Activated naive CD4-positive, alpha-beta T cell treated with anti-CD3 and anti-CD28 coated beads for 36 hours (primary cell): Measurements from ENCODE around the gene SPAG16. TPM values are rescaled to one million over a fixed set of nuclear protein-coding genes. Genes with fewer than 3 reads are reported as not detected.
"Not testable (repeated sequence)": the region's sequence is repeated elsewhere in the genome, so short reads cannot be mapped to it uniquely, and the experiment has no call there.

Experiments used
- CTCF ChIA-PET: fragments of 350-600 bp; sonication (Branson Sonifier 250); formaldehyde crosslinking; loops from one replicate; lab custom pipeline; 2021; ENCODE audit warnings: antibody characterized with exemption; lab: Charles Lee
- DNase-seq: peaks from one replicate; pipeline ENCODE4 v3.0.0-alpha.2; 2020
- H3K27ac Mint-ChIP-seq: one replicate; pipeline ENCODE4 v1.8.0; 2021; ENCODE audit warnings: mild to moderate bottlenecking, mixed read lengths
- H3K27me3 Mint-ChIP-seq: one replicate; pipeline ENCODE4 v1.8.0; 2021; ENCODE audit warnings: low read depth, mixed read lengths
- H3K36me3 Mint-ChIP-seq: one replicate; pipeline ENCODE4 v1.8.0; 2021; ENCODE audit warnings: low read depth, mixed read lengths
- H3K4me1 Mint-ChIP-seq: one replicate; pipeline ENCODE4 v1.8.0; 2021; ENCODE audit warnings: low read depth, mixed read lengths
- H3K4me3 Mint-ChIP-seq: one replicate; pipeline ENCODE4 v1.8.0; 2021; ENCODE audit warnings: mild to moderate bottlenecking, moderate library complexity, mixed read lengths
- H3K9me3 Mint-ChIP-seq: one replicate; pipeline ENCODE4 v1.8.0; 2021; ENCODE audit warnings: mixed read lengths
- intact Hi-C: fragments of 100-400 bp; cut with micrococcal nuclease; formaldehyde crosslinking; loops from one replicate; pipeline ENCODE4 v1.15.1; 2023
- total RNA-seq, 2 experiments: library from RNA; stranded (reverse); gene quantifications; one replicate each; pipeline ENCODE4 v1.2.3, GENCODE V29; 2021

SPAG16 gene
- total RNA-seq, 2 experiments from 2014 or later, result 8.4 to 8.8 TPM

- Mint-ChIP-seq H3K4me3 (no peak overlapping the region), H3K27ac (no peak overlapping the region), H3K36me3 (no peaks in the 10 kb centered on the region), H3K9me3 (no peaks in the 10 kb centered on the region), H3K4me1 (no peaks in the 10 kb centered on the region), H3K27me3 (peaks cover 2% of the 10 kb centered on the region)
- CTCF ChIA-PET, result no interaction called here
- intact Hi-C loops, result no loop called here
- no peak for DNase-seq
Measured at GRCh38 chr2:213959589-213959988, 675.3 kb downstream of the SPAG16 start.

- DNase-seq, result no peak
- Mint-ChIP-seq H3K4me1 (no peaks in the 10 kb centered on the region), H3K9me3 (no peaks in the 10 kb centered on the region), H3K4me3 (no peak overlapping the region), H3K36me3 (no peaks in the 10 kb centered on the region), H3K27ac (no peak overlapping the region), H3K27me3 (peaks cover 2% of the 10 kb centered on the region)
- intact Hi-C loops, result no loop called here
- CTCF ChIA-PET, result no interaction called here
Measured at GRCh38 chr2:213971536-213971935, 687.3 kb downstream of the SPAG16 start.

GRCh38 chr2:213980883-213981282 is 696.6 kb downstream of the SPAG16 start:
- intact Hi-C loops, result no loop called here
- H3K27ac Mint-ChIP-seq, result no peak overlapping the region
- CTCF ChIA-PET, result no interaction called here
- no peak for DNase-seq
- no peak overlapping the region for H3K4me3 Mint-ChIP-seq
- H3K36me3 Mint-ChIP-seq, result no peaks in the 10 kb centered on the region
- H3K4me1 Mint-ChIP-seq, result no peaks in the 10 kb centered on the region
- H3K9me3 Mint-ChIP-seq, result no peaks in the 10 kb centered on the region
- H3K27me3 Mint-ChIP-seq, result peaks cover 4% of the 10 kb centered on the region

GRCh38 chr2:213989207-213989606 is 704.9 kb downstream of the SPAG16 start:
- Mint-ChIP-seq H3K9me3 (no peaks in the 10 kb centered on the region), H3K27me3 (peaks cover 2% of the 10 kb centered on the region), H3K27ac (no peak overlapping the region), H3K4me1 (no peaks in the 10 kb centered on the region), H3K4me3 (no peak overlapping the region), H3K36me3 (no peaks in the 10 kb centered on the region)
- CTCF ChIA-PET, result no interaction called here
- DNase-seq, result no peak
- intact Hi-C loops, result no loop called here

- intact Hi-C loops, result no loop called here
- Mint-ChIP-seq H3K27ac (no peak overlapping the region), H3K9me3 (no peaks in the 10 kb centered on the region), H3K27me3 (no peaks in the 10 kb centered on the region), H3K4me3 (no peak overlapping the region), H3K36me3 (no peaks in the 10 kb centered on the region), H3K4me1 (no peaks in the 10 kb centered on the region)
- CTCF ChIA-PET, result no interaction called here
- DNase-seq, result no peak
Measured at GRCh38 chr2:213991453-213992108, 707.3 kb downstream of the SPAG16 start.

- CTCF ChIA-PET, result no interaction called here
- no peak for DNase-seq
- intact Hi-C loops, result no loop called here
- Mint-ChIP-seq H3K4me1 (no peaks in the 10 kb centered on the region), H3K27ac (no peak overlapping the region), H3K27me3 (no peaks in the 10 kb centered on the region), H3K9me3 (no peaks in the 10 kb centered on the region), H3K36me3 (no peaks in the 10 kb centered on the region), H3K4me3 (no peak overlapping the region)
Measured at GRCh38 chr2:213995400-213996105, 711.3 kb downstream of the SPAG16 start.

GRCh38 chr2:213998976-213999375 is 714.7 kb downstream of the SPAG16 start:
- H3K4me3 Mint-ChIP-seq, H3K9me3 Mint-ChIP-seq, H3K4me1 Mint-ChIP-seq, DNase-seq, H3K36me3 Mint-ChIP-seq, H3K27ac Mint-ChIP-seq, intact Hi-C loops, H3K27me3 Mint-ChIP-seq, CTCF ChIA-PET: not testable (repeated sequence)

- intact Hi-C loops, result no loop called here
- Mint-ChIP-seq H3K9me3 (no peaks in the 10 kb centered on the region), H3K4me1 (no peaks in the 10 kb centered on the region), H3K4me3 (no peak overlapping the region), H3K27me3 (no peaks in the 10 kb centered on the region), H3K36me3 (no peaks in the 10 kb centered on the region), H3K27ac (no peak overlapping the region)
- no peak for DNase-seq
- CTCF ChIA-PET, result no interaction called here
Measured at GRCh38 chr2:214004463-214004862, 720.2 kb downstream of the SPAG16 start.

GRCh38 chr2:214005337-214005736 is 721.1 kb downstream of the SPAG16 start:
- Mint-ChIP-seq H3K4me1 (no peaks in the 10 kb centered on the region), H3K36me3 (no peaks in the 10 kb centered on the region), H3K27me3 (no peaks in the 10 kb centered on the region), H3K4me3 (no peak overlapping the region), H3K9me3 (no peaks in the 10 kb centered on the region), H3K27ac (no peak overlapping the region)
- CTCF ChIA-PET, result no interaction called here
- intact Hi-C loops, result no loop called here
- DNase-seq, result no peak

GRCh38 chr2:214006601-214007000 is 722.3 kb downstream of the SPAG16 start:
- H3K4me3 Mint-ChIP-seq, result no peak overlapping the region
- no peaks in the 10 kb centered on the region for H3K4me1 Mint-ChIP-seq
- CTCF ChIA-PET, result no interaction called here
- DNase-seq, result no peak
- intact Hi-C loops, result no loop called here
- H3K9me3 Mint-ChIP-seq, result no peaks in the 10 kb centered on the region
- H3K27me3 Mint-ChIP-seq, result no peaks in the 10 kb centered on the region
- no peak overlapping the region for H3K27ac Mint-ChIP-seq
- no peaks in the 10 kb centered on the region for H3K36me3 Mint-ChIP-seq

- Mint-ChIP-seq H3K27me3 (no peaks in the 10 kb centered on the region), H3K4me1 (no peaks in the 10 kb centered on the region), H3K36me3 (no peaks in the 10 kb centered on the region), H3K4me3 (no peak overlapping the region), H3K27ac (no peak overlapping the region), H3K9me3 (peaks cover 3% of the 10 kb centered on the region)
- intact Hi-C loops, result no loop called here
- CTCF ChIA-PET, result no interaction called here
- no peak for DNase-seq
Measured at GRCh38 chr2:214011676-214012075, 727.4 kb downstream of the SPAG16 start.

GRCh38 chr2:214014551-214015220 is 730.4 kb downstream of the SPAG16 start:
- no peak for DNase-seq
- intact Hi-C loops, result no loop called here
- H3K27me3 Mint-ChIP-seq, result no peaks in the 10 kb centered on the region
- peaks cover 3% of the 10 kb centered on the region for H3K9me3 Mint-ChIP-seq
- H3K4me1 Mint-ChIP-seq, result no peaks in the 10 kb centered on the region
- H3K4me3 Mint-ChIP-seq, result no peak overlapping the region
- H3K36me3 Mint-ChIP-seq, result no peaks in the 10 kb centered on the region
- no peak overlapping the region for H3K27ac Mint-ChIP-seq
- CTCF ChIA-PET, result no interaction called here
